ENCODE data around the gene NSUN2. TPM values are rescaled to one million over a fixed set of nuclear protein-coding genes. Genes with fewer than 3 reads are reported as not detected.
"Not testable (repeated sequence)": the region's sequence is repeated elsewhere in the genome, so short reads cannot be mapped to it uniquely, and the experiment has no call there.

NSUN2 gene
- total and polyA plus RNA-seq, 5 donors from 2014 or later = 26.0 to 60.4 (median 26.6) TPM

GRCh38 chr5:6674886-6675285, 42.0 kb upstream of the NSUN2 start:
- Histone ChIP-seq H3K27ac (ENCODE audit: insufficient read depth, low read length, poor library complexity, severe bottlenecking) (no peak overlapping the region), H3K4me3 (ENCODE audit: low read depth, low read length) (no peak overlapping the region), H3K9me3 (ENCODE audit: control insufficient read depth in 2 of 2, low read length in 2 of 2) (no peaks in the 10 kb centered on the region), H3K27me3 (ENCODE audit: control insufficient read depth, insufficient read depth, low read length) (no peaks in the 10 kb centered on the region), H3K4me1 (ENCODE audit: control insufficient read depth, insufficient read depth, low read length, poor library complexity, severe bottlenecking) (no peaks in the 10 kb centered on the region), H3K36me3 (ENCODE audit: control insufficient read depth, insufficient read depth, low read length) (no peaks in the 10 kb centered on the region)
- H3K4me1 Mint-ChIP-seq = no peaks in the 10 kb centered on the region
- no peak overlapping the region for H3K4me3 Mint-ChIP-seq
- peaks cover 16% of the 10 kb centered on the region for H3K36me3 Mint-ChIP-seq
- ATAC-seq (ENCODE audit: low read depth in 2 of 2) (no peak), DNase-seq (no peak)
- H3K27me3 Mint-ChIP-seq = peaks cover 5% of the 10 kb centered on the region
- no peak overlapping the region for H3K27ac Mint-ChIP-seq
- H3K9me3 Mint-ChIP-seq = peaks cover 0 to 6% (median 2%) of the 10 kb centered on the region in 7 donors

- Histone ChIP-seq H3K4me1 (ENCODE audit: control insufficient read depth, insufficient read depth, low read length, poor library complexity, severe bottlenecking) (no peaks in the 10 kb centered on the region), H3K9me3 (ENCODE audit: control insufficient read depth in 2 of 2, low read length in 2 of 2) (no peaks in the 10 kb centered on the region), H3K27ac (ENCODE audit: insufficient read depth, low read length, poor library complexity, severe bottlenecking) (no peak overlapping the region), H3K27me3 (ENCODE audit: control insufficient read depth, insufficient read depth, low read length) (no peaks in the 10 kb centered on the region), H3K36me3 (ENCODE audit: control insufficient read depth, insufficient read depth, low read length) (no peaks in the 10 kb centered on the region), H3K4me3 (ENCODE audit: low read depth, low read length) (no peak overlapping the region)
- Mint-ChIP-seq H3K36me3 (peaks cover 16% of the 10 kb centered on the region), H3K4me3 (no peak overlapping the region), H3K27ac (no peak overlapping the region), H3K4me1 (no peaks in the 10 kb centered on the region), H3K27me3 (peaks cover 5% of the 10 kb centered on the region), H3K9me3 (peaks cover 0 to 6% (median 2%) of the 10 kb centered on the region in 7 donors)
- ATAC-seq (ENCODE audit: low read depth in 2 of 2) = no peak
- DNase-seq = no peak
Measured at GRCh38 chr5:6674421-6674820, 41.6 kb upstream of the NSUN2 start.

- peaks cover 0 to 6% (median 2%) of the 10 kb centered on the region in 7 donors for H3K9me3 Mint-ChIP-seq
- no peak overlapping the region for H3K4me3 Mint-ChIP-seq
- H3K36me3 Mint-ChIP-seq = peaks cover 20% of the 10 kb centered on the region
- no peak for ATAC-seq (ENCODE audit: low read depth in 2 of 2)
- no peaks in the 10 kb centered on the region for H3K36me3 ChIP-seq (ENCODE audit: control insufficient read depth, insufficient read depth, low read length)
- H3K27me3 Mint-ChIP-seq = peaks cover 4% of the 10 kb centered on the region
- DNase-seq = no peak
- H3K27ac Mint-ChIP-seq = no peak overlapping the region
- H3K4me1 Mint-ChIP-seq = no peaks in the 10 kb centered on the region
- no peak overlapping the region for H3K27ac ChIP-seq (ENCODE audit: insufficient read depth, low read length, poor library complexity, severe bottlenecking)
- no peaks in the 10 kb centered on the region for H3K27me3 ChIP-seq (ENCODE audit: control insufficient read depth, insufficient read depth, low read length)
- H3K4me1 ChIP-seq (ENCODE audit: control insufficient read depth, insufficient read depth, low read length, poor library complexity, severe bottlenecking) = no peaks in the 10 kb centered on the region
- no peaks in the 10 kb centered on the region for H3K9me3 ChIP-seq (ENCODE audit: control insufficient read depth in 2 of 2, low read length in 2 of 2)
- H3K4me3 ChIP-seq (ENCODE audit: low read depth, low read length) = no peak overlapping the region
Measured at GRCh38 chr5:6673963-6674362, 41.1 kb upstream of the NSUN2 start.

GRCh38 chr5:6673031-6673430, 40.2 kb upstream of the NSUN2 start:
- H3K27me3 Mint-ChIP-seq = no peaks in the 10 kb centered on the region
- H3K36me3 Mint-ChIP-seq = peaks cover 23% of the 10 kb centered on the region
- Histone ChIP-seq H3K27ac (ENCODE audit: insufficient read depth, low read length, poor library complexity, severe bottlenecking) (no peak overlapping the region), H3K27me3 (ENCODE audit: control insufficient read depth, insufficient read depth, low read length) (no peaks in the 10 kb centered on the region), H3K36me3 (ENCODE audit: control insufficient read depth, insufficient read depth, low read length) (no peaks in the 10 kb centered on the region), H3K4me3 (ENCODE audit: low read depth, low read length) (no peak overlapping the region), H3K9me3 (ENCODE audit: control insufficient read depth in 2 of 2, low read length in 2 of 2) (no peaks in the 10 kb centered on the region), H3K4me1 (ENCODE audit: control insufficient read depth, insufficient read depth, low read length, poor library complexity, severe bottlenecking) (no peaks in the 10 kb centered on the region)
- DNase-seq (no peak), ATAC-seq (ENCODE audit: low read depth in 2 of 2) (no peak)
- no peak overlapping the region for H3K27ac Mint-ChIP-seq
- H3K9me3 Mint-ChIP-seq = peaks cover 0 to 6% (median 2%) of the 10 kb centered on the region in 7 donors
- no peaks in the 10 kb centered on the region for H3K4me1 Mint-ChIP-seq
- H3K4me3 Mint-ChIP-seq = no peak overlapping the region

GRCh38 chr5:6668717-6669116, 35.9 kb upstream of the NSUN2 start:
- not testable (repeated sequence) for H3K27me3 ChIP-seq (ENCODE audit: control insufficient read depth, insufficient read depth, low read length); H3K36me3 ChIP-seq (ENCODE audit: control insufficient read depth, insufficient read depth, low read length); H3K27ac Mint-ChIP-seq; H3K4me3 Mint-ChIP-seq; DNase-seq; H3K9me3 Mint-ChIP-seq; ATAC-seq (ENCODE audit: low read depth in 2 of 2); H3K27ac ChIP-seq (ENCODE audit: insufficient read depth, low read length, poor library complexity, severe bottlenecking); H3K27me3 Mint-ChIP-seq; H3K4me3 ChIP-seq (ENCODE audit: low read depth, low read length); H3K9me3 ChIP-seq (ENCODE audit: control insufficient read depth in 2 of 2, low read length in 2 of 2); H3K4me1 Mint-ChIP-seq; H3K4me1 ChIP-seq (ENCODE audit: control insufficient read depth, insufficient read depth, low read length, poor library complexity, severe bottlenecking)
- H3K36me3 Mint-ChIP-seq = peaks cover 23% of the 10 kb centered on the region

GRCh38 chr5:6667648-6668047, 34.8 kb upstream of the NSUN2 start:
- H3K9me3 ChIP-seq (ENCODE audit: control insufficient read depth in 2 of 2, low read length in 2 of 2) = no peaks in the 10 kb centered on the region
- ATAC-seq (ENCODE audit: low read depth in 2 of 2) = no peak
- Mint-ChIP-seq H3K36me3 (peaks cover 20% of the 10 kb centered on the region), H3K9me3 (peaks cover 0 to 5% (median 0%) of the 10 kb centered on the region in 7 donors), H3K4me1 (peaks cover 0 to under 1% (median 0%) of the 10 kb centered on the region in 4 donors), H3K27ac (no peak overlapping the region), H3K27me3 (no peaks in the 10 kb centered on the region), H3K4me3 (no peak overlapping the region)
- no peaks in the 10 kb centered on the region for H3K4me1 ChIP-seq (ENCODE audit: control insufficient read depth, insufficient read depth, low read length, poor library complexity, severe bottlenecking)
- H3K27ac ChIP-seq (ENCODE audit: insufficient read depth, low read length, poor library complexity, severe bottlenecking) = no peak overlapping the region
- H3K4me3 ChIP-seq (ENCODE audit: low read depth, low read length) = no peak overlapping the region
- H3K27me3 ChIP-seq (ENCODE audit: control insufficient read depth, insufficient read depth, low read length) = no peaks in the 10 kb centered on the region
- DNase-seq = no peak
- H3K36me3 ChIP-seq (ENCODE audit: control insufficient read depth, insufficient read depth, low read length) = no peaks in the 10 kb centered on the region

GRCh38 chr5:6666762-6667161, 33.9 kb upstream of the NSUN2 start:
- Mint-ChIP-seq H3K4me1 (peaks cover 0 to 5% (median 0%) of the 10 kb centered on the region in 4 donors), H3K9me3 (peaks cover 0 to 5% (median 0%) of the 10 kb centered on the region in 7 donors), H3K27ac (no peak overlapping the region), H3K36me3 (peaks cover 25% of the 10 kb centered on the region), H3K27me3 (no peaks in the 10 kb centered on the region), H3K4me3 (no peak overlapping the region)
- H3K36me3 ChIP-seq (ENCODE audit: control insufficient read depth, insufficient read depth, low read length) = no peaks in the 10 kb centered on the region
- H3K4me3 ChIP-seq (ENCODE audit: low read depth, low read length) = no peak overlapping the region
- DNase-seq = no peak
- H3K4me1 ChIP-seq (ENCODE audit: control insufficient read depth, insufficient read depth, low read length, poor library complexity, severe bottlenecking) = no peaks in the 10 kb centered on the region
- no peaks in the 10 kb centered on the region for H3K27me3 ChIP-seq (ENCODE audit: control insufficient read depth, insufficient read depth, low read length)
- no peaks in the 10 kb centered on the region for H3K9me3 ChIP-seq (ENCODE audit: control insufficient read depth in 2 of 2, low read length in 2 of 2)
- H3K27ac ChIP-seq (ENCODE audit: insufficient read depth, low read length, poor library complexity, severe bottlenecking) = no peak overlapping the region
- ATAC-seq (ENCODE audit: low read depth in 2 of 2) = no peak

- Mint-ChIP-seq H3K9me3 (peaks cover 0 to 14% (median 4%) of the 10 kb centered on the region in 7 donors), H3K27ac (peak overlapping the region in 1 of 3 donors; percentile 5), H3K36me3 (peaks cover 37% of the 10 kb centered on the region), H3K4me3 (no peak overlapping the region), H3K27me3 (no peaks in the 10 kb centered on the region), H3K4me1 (peaks cover 0 to 12% (median 7%) of the 10 kb centered on the region in 4 donors)
- Histone ChIP-seq H3K27ac (ENCODE audit: insufficient read depth, low read length, poor library complexity, severe bottlenecking) (no peak overlapping the region), H3K4me3 (ENCODE audit: low read depth, low read length) (peak overlapping the region; percentile 2), H3K36me3 (ENCODE audit: control insufficient read depth, insufficient read depth, low read length) (peaks cover 19% of the 10 kb centered on the region), H3K9me3 (ENCODE audit: control insufficient read depth in 2 of 2, low read length in 2 of 2) (peaks cover 11 to 14% of the 10 kb centered on the region in 2 experiments), H3K4me1 (ENCODE audit: control insufficient read depth, insufficient read depth, low read length, poor library complexity, severe bottlenecking) (no peaks in the 10 kb centered on the region), H3K27me3 (ENCODE audit: control insufficient read depth, insufficient read depth, low read length) (no peaks in the 10 kb centered on the region)
- DNase-seq (no peak), ATAC-seq (ENCODE audit: low read depth in 2 of 2) (no peak)
Measured at GRCh38 chr5:6660688-6661087, 27.8 kb upstream of the NSUN2 start.

All from CD4-positive, CD25-positive, alpha-beta regulatory T cell (primary cell).